Activated naive CD8-positive, alpha-beta T cell treated with anti-CD3 and anti-CD28 coated beads, Interleukin-2, amount 10 ng/mL, durations not matched to agents 7 days and 5 days (primary cell): ENCODE measurements around the gene SLC39A10. TPM values are rescaled to one million over a fixed set of nuclear protein-coding genes. Genes with fewer than 3 reads are reported as not detected.
"Not testable (repeated sequence)": the region's sequence is repeated elsewhere in the genome, so short reads cannot be mapped to it uniquely, and the experiment has no call there.

Source experiments
- ATAC-seq: fragments of 150-1000 bp; cut with Tn5 transposase; one replicate; pipeline ENCODE4 v1.10.0; 2021; ENCODE audit warnings: low read depth, moderate library complexity
- POLR2A ChIA-PET: fragments of 350-600 bp; sonication (Branson Sonifier 250); formaldehyde crosslinking; loops from one replicate; lab custom pipeline; 2021; ENCODE audit warnings: antibody characterized with exemption; lab: Charles Lee
- DNase-seq: peaks from one replicate; pipeline ENCODE4 v3.0.0; 2021
- H3K27ac Mint-ChIP-seq: one replicate; pipeline ENCODE4 v1.8.0; 2022; ENCODE audit warnings: mild to moderate bottlenecking, mixed read lengths
- H3K27me3 Mint-ChIP-seq: one replicate; pipeline ENCODE4 v1.8.0; 2022; ENCODE audit warnings: mild to moderate bottlenecking, moderate library complexity, mixed read lengths
- H3K36me3 Mint-ChIP-seq: one replicate; pipeline ENCODE4 v1.8.0; 2021; ENCODE audit warnings: mild to moderate bottlenecking, mixed read lengths
- H3K4me1 Mint-ChIP-seq: one replicate; pipeline ENCODE4 v1.8.0; 2021; ENCODE audit warnings: mixed read lengths
- H3K4me3 Mint-ChIP-seq: one replicate; pipeline ENCODE4 v1.8.0; 2022; ENCODE audit warnings: mild to moderate bottlenecking, moderate library complexity, mixed read lengths
- H3K9me3 Mint-ChIP-seq: one replicate; pipeline ENCODE4 v1.8.0; 2021; ENCODE audit warnings: mixed read lengths
- total RNA-seq, 2 experiments: library from RNA; stranded (reverse); gene quantifications; one replicate each; pipeline ENCODE4 v1.2.3, GENCODE V29; 2021

Gene SLC39A10
- total RNA-seq, 2 experiments from 2014 or later = 54.4 to 60.4 TPM

DNA sequence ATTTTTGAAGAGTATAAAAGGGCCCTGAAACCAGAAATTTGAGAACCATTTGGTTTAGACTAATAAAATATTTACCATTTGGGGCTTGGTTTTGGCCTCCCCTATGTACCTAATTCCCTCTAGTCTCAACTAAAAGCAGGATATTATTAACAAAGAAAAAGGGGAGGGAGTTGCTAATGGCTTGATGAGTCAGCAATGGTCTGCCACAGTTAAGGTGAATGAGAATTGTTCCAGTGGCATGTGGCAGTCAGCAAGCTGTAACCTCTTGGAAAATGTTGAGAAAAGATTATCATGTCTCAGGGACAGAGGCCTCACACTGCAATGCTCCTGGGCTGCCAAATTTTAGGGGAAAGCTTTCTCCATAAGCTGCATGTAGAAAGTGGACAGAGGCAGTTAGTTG is 20.1 kb upstream of the SLC39A10 start:
- peaks cover 2% of the 10 kb centered on the region for H3K36me3 Mint-ChIP-seq
- H3K27ac Mint-ChIP-seq = no peak overlapping the region
- POLR2A ChIA-PET = no interaction called here
- DNase-seq = no peak
- H3K27me3 Mint-ChIP-seq = no peaks in the 10 kb centered on the region
- no peak for ATAC-seq
- no peak overlapping the region for H3K4me3 Mint-ChIP-seq
- peaks cover 4% of the 10 kb centered on the region for H3K4me1 Mint-ChIP-seq
- peaks cover 3% of the 10 kb centered on the region for H3K9me3 Mint-ChIP-seq

DNA sequence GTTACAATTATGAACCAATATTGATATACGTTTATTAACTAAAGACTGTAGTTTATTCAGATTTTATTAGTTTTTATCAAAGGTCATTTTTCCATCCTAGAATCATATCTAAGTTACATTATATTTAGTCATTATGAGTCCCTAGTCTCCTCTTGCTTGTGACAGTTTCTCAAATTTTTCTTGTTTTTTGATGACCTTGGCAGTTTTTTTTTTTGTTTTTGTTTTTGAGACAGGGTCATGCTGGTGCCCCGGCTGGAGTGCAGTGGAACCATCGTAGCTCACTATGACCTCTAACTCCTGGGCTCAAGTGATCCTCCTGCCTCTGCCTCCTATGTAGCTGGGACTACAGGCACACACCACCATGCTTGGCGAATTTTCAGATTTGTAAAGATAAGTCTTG is 18.3 kb upstream of the SLC39A10 start:
- Mint-ChIP-seq H3K4me3 (no peak overlapping the region), H3K27me3 (no peaks in the 10 kb centered on the region), H3K4me1 (no peaks in the 10 kb centered on the region), H3K27ac (no peak overlapping the region), H3K9me3 (peaks cover 3% of the 10 kb centered on the region), H3K36me3 (peaks cover 2% of the 10 kb centered on the region)
- ATAC-seq = no peak
- POLR2A ChIA-PET = no interaction called here
- DNase-seq = no peak

GRCh38 chr2:195639238-195639858 is 17.7 kb upstream of the SLC39A10 start:
- no peak for ATAC-seq
- Mint-ChIP-seq H3K9me3 (peaks cover 3% of the 10 kb centered on the region), H3K27ac (no peak overlapping the region), H3K4me1 (no peaks in the 10 kb centered on the region), H3K36me3 (peaks cover 2% of the 10 kb centered on the region), H3K4me3 (no peak overlapping the region), H3K27me3 (no peaks in the 10 kb centered on the region)
- no peak for DNase-seq
- POLR2A ChIA-PET = no interaction called here

DNA sequence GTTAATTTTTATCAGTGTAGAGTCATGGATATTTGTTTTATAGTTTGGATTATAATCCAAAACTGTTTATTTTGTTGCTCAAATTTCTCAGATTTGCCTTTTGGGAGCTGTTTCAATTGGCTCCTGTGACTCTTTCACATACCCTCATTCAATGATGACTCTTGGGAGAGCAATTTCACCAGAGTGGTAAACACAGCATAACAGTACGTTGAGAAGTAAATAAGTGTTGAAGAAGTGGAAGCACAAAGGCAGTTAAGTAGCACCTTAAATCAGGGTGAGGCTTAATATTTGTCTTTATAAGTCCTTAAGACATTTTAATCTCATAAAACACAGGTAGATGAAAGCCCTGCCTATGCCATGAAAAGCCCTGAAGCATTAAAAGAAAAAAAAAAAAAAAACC is 17.1 kb upstream of the SLC39A10 start:
- ATAC-seq = no peak
- POLR2A ChIA-PET = no interaction called here
- Mint-ChIP-seq H3K4me3 (no peak overlapping the region), H3K9me3 (peaks cover 3% of the 10 kb centered on the region), H3K36me3 (peaks cover 2% of the 10 kb centered on the region), H3K4me1 (no peaks in the 10 kb centered on the region), H3K27me3 (no peaks in the 10 kb centered on the region), H3K27ac (no peak overlapping the region)
- DNase-seq = no peak

GRCh38 chr2:195642027-195642678 is 14.9 kb upstream of the SLC39A10 start:
- Mint-ChIP-seq H3K36me3 (no peaks in the 10 kb centered on the region), H3K27me3 (no peaks in the 10 kb centered on the region), H3K4me3 (no peak overlapping the region), H3K9me3 (peaks cover 3% of the 10 kb centered on the region), H3K27ac (no peak overlapping the region), H3K4me1 (peaks cover 5% of the 10 kb centered on the region)
- ATAC-seq (no peak), DNase-seq (no peak)
- POLR2A ChIA-PET = no interaction called here

DNA sequence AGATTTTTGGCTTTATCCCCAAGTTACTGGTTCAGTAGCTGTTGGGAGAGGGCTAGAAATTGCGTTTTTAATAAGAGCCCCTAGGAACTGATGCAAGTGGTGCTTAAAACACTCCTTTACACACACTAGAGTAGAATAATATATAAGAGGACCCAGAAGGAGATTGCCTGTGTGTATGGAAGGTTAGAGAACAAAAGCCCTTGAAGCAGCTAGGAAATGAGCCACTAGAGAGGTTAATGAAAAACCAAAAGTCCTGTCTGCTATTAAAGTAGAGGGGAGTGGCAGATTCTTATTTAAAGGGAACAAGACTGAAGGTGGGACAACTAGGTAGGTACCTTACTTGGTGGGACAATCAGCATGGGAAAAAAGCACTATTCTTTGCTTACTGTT is 14.4 kb upstream of the SLC39A10 start:
- Mint-ChIP-seq H3K4me1 (peaks cover 9% of the 10 kb centered on the region), H3K4me3 (no peak overlapping the region), H3K27ac (no peak overlapping the region), H3K9me3 (peaks cover 2% of the 10 kb centered on the region), H3K36me3 (no peaks in the 10 kb centered on the region), H3K27me3 (no peaks in the 10 kb centered on the region)
- DNase-seq (no peak), ATAC-seq (no peak)
- POLR2A ChIA-PET = no interaction called here

GRCh38 chr2:195644708-195645107 is 12.3 kb upstream of the SLC39A10 start:
- not testable (repeated sequence) for H3K9me3 Mint-ChIP-seq, H3K27ac Mint-ChIP-seq, H3K4me3 Mint-ChIP-seq, ATAC-seq, H3K36me3 Mint-ChIP-seq, DNase-seq, H3K27me3 Mint-ChIP-seq
- H3K4me1 Mint-ChIP-seq = peaks cover 21% of the 10 kb centered on the region
- POLR2A ChIA-PET = interaction anchor here (2.5 kb wide), 1 partner anchor 12 kb away, joined by 11 read pairs; the partner anchor contains the start of gene SLC39A10

DNA sequence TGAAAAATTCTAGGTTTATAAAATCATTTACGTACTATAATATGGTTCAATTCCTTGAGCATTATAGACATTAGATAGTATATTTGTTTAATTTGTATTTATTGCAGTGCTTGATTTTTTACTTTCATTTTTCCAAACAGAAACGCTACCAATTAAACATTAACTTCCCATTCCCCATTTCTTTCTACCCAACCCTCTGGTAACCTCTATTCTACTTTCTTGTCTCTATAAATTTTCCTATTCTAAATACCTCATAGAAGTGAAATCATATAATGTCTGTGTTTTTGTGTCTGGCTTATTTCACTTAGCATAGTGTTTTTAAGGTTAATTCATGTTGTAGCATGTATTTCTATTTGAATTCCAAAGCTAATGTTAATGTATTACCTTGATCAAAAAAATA is 11.6 kb upstream of the SLC39A10 start:
- Mint-ChIP-seq H3K27me3 (no peaks in the 10 kb centered on the region), H3K4me1 (peaks cover 28% of the 10 kb centered on the region), H3K27ac (no peak overlapping the region), H3K36me3 (peaks cover 4% of the 10 kb centered on the region), H3K9me3 (peaks cover 2% of the 10 kb centered on the region), H3K4me3 (no peak overlapping the region)
- POLR2A ChIA-PET = interaction anchor here (2.5 kb wide), 1 partner anchor 11 kb away, joined by 11 read pairs; the partner anchor contains the start of gene SLC39A10
- DNase-seq = no peak
- ATAC-seq = no peak

- POLR2A ChIA-PET = interaction anchor here (2.5 kb wide), 1 partner anchor 10 kb away, joined by 11 read pairs; the partner anchor contains the start of gene SLC39A10
- Mint-ChIP-seq H3K4me1 (peaks cover 28% of the 10 kb centered on the region), H3K9me3 (peaks cover 3% of the 10 kb centered on the region), H3K27ac (no peak overlapping the region), H3K36me3 (peaks cover 7% of the 10 kb centered on the region), H3K4me3 (no peak overlapping the region), H3K27me3 (no peaks in the 10 kb centered on the region)
- DNase-seq (no peak), ATAC-seq (no peak)
Measured at GRCh38 chr2:195646424-195646823, 10.6 kb upstream of the SLC39A10 start.

DNA sequence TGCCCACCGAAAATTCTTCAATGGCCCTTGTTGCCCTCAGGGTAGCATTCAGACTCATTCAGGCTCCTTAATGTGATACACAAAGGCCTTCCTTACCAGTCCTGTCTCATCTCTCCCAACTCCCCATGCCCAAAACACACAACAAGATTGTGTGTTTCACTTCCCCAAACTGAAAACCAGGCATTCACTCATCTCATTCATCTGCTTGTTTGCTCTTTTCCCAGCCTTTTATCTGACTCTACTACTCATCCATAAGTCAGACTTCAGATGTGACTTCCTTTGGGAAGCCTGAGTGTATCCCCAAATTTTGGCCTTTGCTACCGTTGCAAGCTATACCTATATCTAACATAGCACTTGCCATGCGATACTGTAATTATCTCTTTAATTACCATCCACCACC is 9.7 kb upstream of the SLC39A10 start:
- Mint-ChIP-seq H3K4me3 (no peak overlapping the region), H3K27ac (peak overlapping the region; percentile 59), H3K4me1 (peaks cover 28% of the 10 kb centered on the region), H3K9me3 (peaks cover 6% of the 10 kb centered on the region), H3K27me3 (no peaks in the 10 kb centered on the region), H3K36me3 (peaks cover 7% of the 10 kb centered on the region)
- POLR2A ChIA-PET = no interaction called here
- no peak for DNase-seq
- no peak for ATAC-seq

DNA sequence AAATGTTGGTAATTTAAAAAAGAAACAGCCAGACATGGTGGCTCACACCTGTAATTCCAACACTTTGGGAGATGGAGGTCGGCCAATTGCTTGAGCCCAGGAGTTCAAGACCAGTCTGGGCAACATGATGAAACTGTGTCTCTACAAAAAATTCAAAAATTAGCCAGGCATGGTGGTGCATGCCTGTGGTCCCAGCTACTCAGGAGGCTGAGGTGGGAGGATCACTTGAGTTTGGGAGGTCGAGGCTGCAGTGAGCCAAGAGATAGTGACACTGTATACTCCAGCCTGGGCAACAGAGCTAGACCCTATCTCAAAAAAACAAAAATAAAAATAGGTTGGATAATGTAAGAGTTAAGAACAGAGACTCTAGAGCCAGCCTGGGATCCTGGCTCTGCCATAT is 8.7 kb upstream of the SLC39A10 start:
- not testable (repeated sequence) for H3K36me3 Mint-ChIP-seq, H3K9me3 Mint-ChIP-seq, DNase-seq, ATAC-seq, H3K27me3 Mint-ChIP-seq
- H3K4me1 Mint-ChIP-seq = peaks cover 28% of the 10 kb centered on the region
- peak overlapping the region; percentile 87 for H3K4me3 Mint-ChIP-seq
- peak overlapping the region; percentile 93 for H3K27ac Mint-ChIP-seq
- POLR2A ChIA-PET = interaction anchor here (2.0 kb wide), 1 partner anchor 9 kb away, joined by 6 read pairs; the partner anchor contains the start of gene SLC39A10

GRCh38 chr2:195648787-195649186 is 8.2 kb upstream of the SLC39A10 start:
- no peak for DNase-seq

DNA sequence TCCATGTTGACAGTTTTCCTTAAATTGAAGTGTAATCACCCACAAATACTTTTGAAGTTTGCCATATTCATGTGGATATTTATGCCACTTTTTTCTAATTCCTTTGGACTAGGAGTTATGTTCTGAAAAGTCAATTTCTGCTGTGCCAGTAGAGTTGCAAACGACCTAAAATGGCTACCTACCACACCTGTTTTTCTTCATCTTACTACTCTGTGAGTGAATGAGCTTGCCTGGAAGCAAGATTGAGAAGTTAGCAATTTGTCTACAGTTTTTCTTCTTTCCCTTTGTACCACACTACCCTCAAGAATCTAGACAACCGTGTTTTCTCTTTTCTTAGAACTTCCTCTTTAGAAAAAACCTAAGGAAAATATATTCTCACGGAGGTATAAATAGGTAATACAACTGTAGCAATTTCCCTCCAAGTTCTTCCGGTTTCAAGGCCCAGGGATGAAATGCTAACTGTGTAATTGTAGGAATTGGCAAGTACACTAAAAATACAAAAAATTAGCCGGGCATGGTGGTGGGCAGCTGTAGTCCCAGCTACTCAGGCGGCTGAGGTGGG is 7.3 kb upstream of the SLC39A10 start:
- H3K4me1 Mint-ChIP-seq = peaks cover 28% of the 10 kb centered on the region
- POLR2A ChIA-PET = interaction anchor here (2.0 to 2.5 kb wide), 2 partner anchors 8 to 116 kb away, joined by 6 to 7 read pairs; partner anchors contain the start of gene SLC39A10
- peaks cover 7% of the 10 kb centered on the region for H3K36me3 Mint-ChIP-seq
- no peak overlapping the region for H3K4me3 Mint-ChIP-seq
- DNase-seq = no peak
- no peaks in the 10 kb centered on the region for H3K27me3 Mint-ChIP-seq
- no peak for ATAC-seq
- peak overlapping the region; percentile 21 for H3K27ac Mint-ChIP-seq
- H3K9me3 Mint-ChIP-seq = peaks cover 7% of the 10 kb centered on the region

More at GRCh38 chr2:195648787-195649186, 8.2 kb upstream of the SLC39A10 start:
- Mint-ChIP-seq H3K4me1 (peaks cover 28% of the 10 kb centered on the region), H3K9me3 (peaks cover 7% of the 10 kb centered on the region), H3K27me3 (no peaks in the 10 kb centered on the region), H3K4me3 (peak overlapping the region; percentile 87), H3K27ac (peak overlapping the region; percentile 93), H3K36me3 (peaks cover 7% of the 10 kb centered on the region)
- POLR2A ChIA-PET = interaction anchor here (2.0 to 2.5 kb wide), 2 partner anchors 8 to 115 kb away, joined by 6 to 7 read pairs; partner anchors contain the start of gene SLC39A10
- ATAC-seq = peak; percentile 74
